SK-N-SH (cell line): ENCODE data around the gene TEAD4. TPM values are rescaled to one million over a fixed set of nuclear protein-coding genes. Genes with fewer than 3 reads are reported as not detected.

Experiments
- CTCF ChIA-PET: fragments of 300-600, 350-600 bp; formaldehyde crosslinking; extraction: SDS; loops from one replicate; lab custom pipeline; 2021; lab: Yijun Ruan, JAX
- POLR2A ChIA-PET: fragments of 350-600 bp; sonication (Branson Sonifier 250); formaldehyde crosslinking; extraction: SDS; loops from one replicate; lab custom pipeline; 2020; ENCODE audit warnings: antibody characterized with exemption, inconsistent platforms; lab: Yijun Ruan, JAX
- DNase-seq: peaks from one replicate; pipeline ENCODE4 v3.0.0; 2012
- H2AFZ ChIP-seq: fragments of 200-600 bp; sonication (generic); 2 replicates; pipeline ENCODE4 v1.8.1; 2016; ENCODE audit warnings: antibody characterized with exemption, mild to moderate bottlenecking, low read depth
- H3F3A ChIP-seq: fragments of 200-600 bp; sonication (generic); replicated peaks from 2 replicates; pipeline ENCODE3; 2016; ENCODE audit warnings: antibody characterized with exemption, mild to moderate bottlenecking; ENCODE audit not compliant: insufficient read depth
- H3K27ac ChIP-seq, 2 experiments: fragments of 200-500 bp in 1 of 2; fragments of 200-600 bp in 1 of 2; sonication (Bioruptor generic) in 1 of 2; sonication (generic), shearing (Covaris generic) in 1 of 2; 2 replicates each; pipeline versions ENCODE4 v1.5.1 to v1.6.1; 2014 to 2016; ENCODE audit warnings: low read depth in 2 of 2, inconsistent platforms in 1 of 2, low read length in 1 of 2, mild to moderate bottlenecking in 1 of 2, mixed read lengths in 1 of 2
- H3K27me3 ChIP-seq: fragments of 200-600 bp; sonication (generic), shearing (Covaris generic); 2 replicates; pipeline ENCODE4 v1.6.1; 2016; ENCODE audit warnings: mixed run types; ENCODE audit not compliant: insufficient read depth
- H3K36me3 ChIP-seq, 2 experiments: fragments of 200-500 bp in 1 of 2; fragments of 200-600 bp in 1 of 2; sonication (Bioruptor generic) in 1 of 2; sonication (generic) in 1 of 2; replicated peaks in 1 of 2; 2 replicates each; pipeline versions ENCODE3 to v1.5.1; 2014 to 2016; ENCODE audit warnings: low read length in 1 of 2, mild to moderate bottlenecking in 1 of 2; ENCODE audit not compliant: insufficient read depth in 2 of 2, control insufficient read depth in 1 of 2
- H3K4me1 ChIP-seq, 2 experiments: fragments of 200-500 bp in 1 of 2; fragments of 200-600 bp in 1 of 2; sonication (Bioruptor generic) in 1 of 2; sonication (generic), shearing (Covaris generic) in 1 of 2; 2 replicates each; pipeline versions ENCODE4 v1.5.1 to v1.6.1; 2014 to 2016; ENCODE audit warnings: low read depth in 1 of 2, low read length in 1 of 2, mixed run types in 1 of 2; ENCODE audit not compliant: insufficient read depth in 2 of 2, control insufficient read depth in 1 of 2
- H3K4me2 ChIP-seq: fragments of 200-600 bp; sonication (generic), shearing (Covaris generic); 2 replicates; pipeline ENCODE4 v1.6.1; 2017; ENCODE audit warnings: mixed run types
- H3K4me3 ChIP-seq, 2 experiments: fragments of 200-500 bp in 1 of 2; fragments of 200-600 bp in 1 of 2; sonication (Bioruptor generic) in 1 of 2; sonication (generic), shearing (Covaris generic) in 1 of 2; 2 replicates each; pipeline versions ENCODE4 v1.5.1 to v1.8.1; 2014 to 2016; ENCODE audit warnings: low read depth in 2 of 2, inconsistent platforms in 1 of 2, low read length in 1 of 2, mild to moderate bottlenecking in 1 of 2, mixed read lengths in 1 of 2, moderate library complexity in 1 of 2
- H3K79me2 ChIP-seq: fragments of 200-600 bp; sonication (generic); 2 replicates; pipeline ENCODE4 v1.8.1; 2017; ENCODE audit warnings: mild to moderate bottlenecking; ENCODE audit not compliant: insufficient read depth
- H3K9ac ChIP-seq: fragments of 200-600 bp; sonication (generic); 2 replicates; pipeline ENCODE4 v1.6.1; 2017; ENCODE audit warnings: mixed run types
- H3K9me2 ChIP-seq: fragments of 200-600 bp; sonication (generic); 2 replicates; pipeline ENCODE4 v1.6.1; 2017; ENCODE audit warnings: mixed run types
- H3K9me3 ChIP-seq: fragments of 200-600 bp; sonication (generic); 2 replicates; pipeline ENCODE4 v1.6.1; 2017; ENCODE audit warnings: mixed run types, mild to moderate bottlenecking, moderate library complexity
- H4K20me1 ChIP-seq: fragments of 200-600 bp; sonication (generic); 2 replicates; pipeline ENCODE4 v1.6.1; 2017; ENCODE audit warnings: mild to moderate bottlenecking, mixed run types; ENCODE audit not compliant: insufficient read depth
- CHD2 ChIP-seq: fragments of 150-350 bp; IDR thresholded peaks from 2 replicates; pipeline ENCODE4 v1.6.1; 2018; ENCODE audit warnings: low read length; ENCODE audit not compliant: partially characterized antibody
- EP300 ChIP-seq, 2 experiments: IDR thresholded peaks; 2 replicates each; pipeline versions ENCODE4 v1.4.0 to v1.6.1; 2012; ENCODE audit warnings: borderline replicate concordance in 1 of 2, low read depth in 1 of 2, low read length in 1 of 2
- FOSL2 ChIP-seq: IDR thresholded peaks from 2 replicates; pipeline ENCODE4 v1.4.0; 2012; ENCODE audit warnings: low read depth, mild to moderate bottlenecking, moderate library complexity, borderline replicate concordance
- FOXM1 ChIP-seq: IDR thresholded peaks from 2 replicates; pipeline ENCODE4 v1.4.0; 2012; ENCODE audit warnings: low read depth, mild to moderate bottlenecking
- GABPA ChIP-seq: IDR thresholded peaks from 2 replicates; pipeline ENCODE4 v1.4.0; 2012; ENCODE audit warnings: low read depth, mild to moderate bottlenecking
- GATA2 ChIP-seq: sonication (generic); formaldehyde crosslinking; IDR thresholded peaks from 2 replicates; pipeline ENCODE4 v1.5.0; 2020; ENCODE audit warnings: mild to moderate bottlenecking, missing genetic modification reagents
- IRF3 ChIP-seq: fragments of 150-350 bp; IDR thresholded peaks from 2 replicates; pipeline ENCODE4 v1.6.1; 2016; ENCODE audit warnings: mild to moderate bottlenecking, low read depth, low read length
- JUND ChIP-seq: IDR thresholded peaks from 2 replicates; pipeline ENCODE4 v1.4.0; 2012
- MXI1 ChIP-seq: IDR thresholded peaks from 2 replicates; pipeline ENCODE4 v1.6.1; 2012; ENCODE audit warnings: mild to moderate bottlenecking, low read depth, low read length, improper control_type of control experiment
- RAD21 ChIP-seq: IDR thresholded peaks from 2 replicates; pipeline ENCODE4 v1.6.1; 2012; ENCODE audit warnings: mild to moderate bottlenecking, low read length
- RCOR1 ChIP-seq: fragments of 150-350 bp; IDR thresholded peaks from 2 replicates; pipeline ENCODE4 v1.6.1; 2017; ENCODE audit warnings: antibody characterized with exemption, low read length
- REST ChIP-seq: IDR thresholded peaks from 2 replicates; pipeline ENCODE4 v1.6.1; 2012; ENCODE audit warnings: mild to moderate bottlenecking, low read depth, low read length, moderate library complexity
- RFX5 ChIP-seq: IDR thresholded peaks from 2 replicates; pipeline ENCODE4 v1.6.1; 2012; ENCODE audit warnings: mild to moderate bottlenecking, improper control_type of control experiment, low read length
- SMC3 ChIP-seq: IDR thresholded peaks from 2 replicates; pipeline ENCODE4 v1.6.1; 2012; ENCODE audit warnings: low read depth, low read length, improper control_type of control experiment
- TAF1 ChIP-seq: IDR thresholded peaks from 2 replicates; pipeline ENCODE4 v1.6.1; 2012; ENCODE audit warnings: low read depth, mild to moderate bottlenecking, low read length, moderate library complexity, borderline replicate concordance
- TCF12 ChIP-seq: IDR thresholded peaks from 2 replicates; pipeline ENCODE4 v1.4.0; 2012
- TEAD4 ChIP-seq: IDR thresholded peaks from 2 replicates; pipeline ENCODE4 v1.4.0; 2012; ENCODE audit warnings: mild to moderate bottlenecking, borderline replicate concordance; ENCODE audit not compliant: insufficient read depth
- YY1 ChIP-seq: IDR thresholded peaks from 2 replicates; pipeline ENCODE4 v1.4.0; 2012; ENCODE audit warnings: low read depth, mild to moderate bottlenecking
- WGBS: methylation state at CpG from one replicate; pipeline ENCODE4 v1.1.6; 2017; ENCODE audit warnings: low lambda C conversion rate; 5-methylcytosine and 5-hydroxymethylcytosine counted together
- polyA plus RNA-seq, 3 experiments: library from polyadenylated mRNA; depleted of rRNA; stranded (reverse); fragments of >200 nt; gene quantifications; 2 replicates each; pipeline ENCODE4 v1.2.3, GENCODE V29; 2012

TEAD4 gene
- polyA plus RNA-seq, 1 of the 3 experiments (the other 2 are of a cell fraction) = 27.1 TPM

GRCh38 chr12:3045989-3046388 is 86.8 kb downstream of the TEAD4 start (continued):
- TF ChIP-seq MXI1 (no peak), TAF1 (no peak), RAD21 (no peak), TCF12 (no peak), REST (no peak)

- no peaks in the 10 kb centered on the region for H3K4me1 ChIP-seq
- ChIA-PET CTCF (interaction anchor here (0.6 to 1.0 kb wide), 4 partner anchors 12 to 314 kb away, joined by 3 to 4 read pairs (median 4); no protein-coding TSS in a partner anchor), POLR2A (no interaction called here)
Observed at GRCh38 chr12:3046441-3047200, 87.4 kb downstream of the TEAD4 start.

More at GRCh38 chr12:3046441-3047200, 87.4 kb downstream of the TEAD4 start:
- DNase-seq = no peak
- Histone ChIP-seq H2AFZ (no peak overlapping the region), H3K9ac (no peak overlapping the region), H3K9me3 (no peaks in the 10 kb centered on the region), H3K27me3 (no peaks in the 10 kb centered on the region), H3K27ac (no peak overlapping the region), H3K79me2 (no peaks in the 10 kb centered on the region), H3F3A (no peaks in the 10 kb centered on the region), H3K4me2 (no peak overlapping the region), H4K20me1 (no peaks in the 10 kb centered on the region; the same call in 1 of the 2 replicates), H3K4me3 (no peak overlapping the region), H3K9me2 (no peaks in the 10 kb centered on the region), H3K36me3 (peaks cover 2 to 5% of the 10 kb centered on the region in 2 experiments)
- 78% methylated on average over 15 of the region's 17 CpGs for whole genome bisulfite sequencing
- TF ChIP-seq FOSL2 = no peak
- TF ChIP-seq GATA2 (CRISPR knock-in tag) = no peak
- no peak for TF ChIP-seq RCOR1
- no peak for TF ChIP-seq TCF12
- no peak for TF ChIP-seq TAF1
- no peak for TF ChIP-seq MXI1
- no peak for TF ChIP-seq YY1
- TF ChIP-seq CHD2 = no peak
- no peak for TF ChIP-seq IRF3
- no peak for TF ChIP-seq TEAD4
- TF ChIP-seq RAD21 = no peak
- TF ChIP-seq JUND = no peak
- TF ChIP-seq GABPA = no peak
- TF ChIP-seq EP300 (IDR thresholded peaks at IDR 0.05; ENCODE audit: borderline replicate concordance in 1 of 2, low read depth in 1 of 2, low read length in 1 of 2) = no peak
- no peak for TF ChIP-seq SMC3
- TF ChIP-seq REST = no peak
- no peak for TF ChIP-seq RFX5
- no peak for TF ChIP-seq FOXM1
